ENCODE measurements around the gene NDUFB6. TPM values are rescaled to one million over a fixed set of nuclear protein-coding genes. Genes with fewer than 3 reads are reported as not detected.

NDUFB6 gene
- total RNA-seq, 1 experiment from 2014 or later = 46.9 TPM

GRCh38 chr9:32554591-32554990 is 18.4 kb downstream of the NDUFB6 start:
- Histone ChIP-seq H3K4me3 (no peak overlapping the region), H4K20me1 (ENCODE audit: insufficient read depth) (no peaks in the 10 kb centered on the region; the same call in 1 of the 2 replicates), H3K27me3 (ENCODE audit: insufficient read depth, low read depth) (no peaks in the 10 kb centered on the region), H3K4me2 (no peak overlapping the region), H3K36me3 (ENCODE audit: low read depth) (no peaks in the 10 kb centered on the region), H3K4me1 (replicated peaks; ENCODE audit: insufficient read depth) (peaks cover 10% of the 10 kb centered on the region), H3K27ac (no peak overlapping the region), H3K79me2 (ENCODE audit: low read depth) (peaks cover 23% of the 10 kb centered on the region), H3K9me3 (ENCODE audit: insufficient read depth, low read depth) (no peaks in the 10 kb centered on the region), H3K9me2 (ENCODE audit: insufficient read depth) (no peaks in the 10 kb centered on the region), H2AFZ (no peak overlapping the region), H3F3A (ENCODE audit: insufficient read depth, low read depth) (no peaks in the 10 kb centered on the region)
- intact Hi-C loops (cut with micrococcal nuclease; ENCODE audit: unreplicated experiment) = no loop called here
- no TSS peak for BruUV-seq (replicated peaks)
- ChIA-PET CTCF (interaction anchor here (1.1 kb wide), 1 partner anchor 18 kb away, joined by 3 read pairs; no protein-coding TSS in a partner anchor), POLR2A (ENCODE audit: unreplicated experiment) (no interaction called here)
- no peak for DNase-seq
- TF ChIP-seq, protein P1, sequence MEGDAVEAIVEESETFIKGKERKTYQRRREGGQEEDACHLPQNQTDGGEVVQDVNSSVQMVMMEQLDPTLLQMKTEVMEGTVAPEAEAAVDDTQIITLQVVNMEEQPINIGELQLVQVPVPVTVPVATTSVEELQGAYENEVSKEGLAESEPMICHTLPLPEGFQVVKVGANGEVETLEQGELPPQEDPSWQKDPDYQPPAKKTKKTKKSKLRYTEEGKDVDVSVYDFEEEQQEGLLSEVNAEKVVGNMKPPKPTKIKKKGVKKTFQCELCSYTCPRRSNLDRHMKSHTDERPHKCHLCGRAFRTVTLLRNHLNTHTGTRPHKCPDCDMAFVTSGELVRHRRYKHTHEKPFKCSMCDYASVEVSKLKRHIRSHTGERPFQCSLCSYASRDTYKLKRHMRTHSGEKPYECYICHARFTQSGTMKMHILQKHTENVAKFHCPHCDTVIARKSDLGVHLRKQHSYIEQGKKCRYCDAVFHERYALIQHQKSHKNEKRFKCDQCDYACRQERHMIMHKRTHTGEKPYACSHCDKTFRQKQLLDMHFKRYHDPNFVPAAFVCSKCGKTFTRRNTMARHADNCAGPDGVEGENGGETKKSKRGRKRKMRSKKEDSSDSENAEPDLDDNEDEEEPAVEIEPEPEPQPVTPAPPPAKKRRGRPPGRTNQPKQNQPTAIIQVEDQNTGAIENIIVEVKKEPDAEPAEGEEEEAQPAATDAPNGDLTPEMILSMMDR (conservative IDR thresholded peaks at IDR 0.05) = no peak
- no peak for TF ChIP-seq EZH2 (IDR thresholded peaks at IDR 0.05; ENCODE audit: low read depth)

DNA sequence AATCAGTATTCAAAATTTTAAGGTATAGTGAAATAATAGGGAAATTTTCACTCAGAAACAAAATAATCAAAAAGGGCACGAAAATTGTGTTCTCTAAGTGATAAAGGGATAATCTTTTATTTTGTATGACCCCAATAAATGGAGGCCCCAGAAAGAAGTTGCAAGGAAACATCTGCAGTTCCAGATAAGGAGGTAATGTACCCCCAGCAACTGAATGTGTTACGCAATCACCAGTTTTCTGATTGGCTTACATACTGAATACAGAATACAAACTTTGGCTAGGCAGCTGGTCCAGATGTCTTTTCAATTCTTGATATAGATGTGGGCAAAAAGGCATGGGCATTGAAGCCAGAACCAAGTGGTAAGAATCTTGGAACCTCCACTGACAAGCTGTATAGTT is 18.9 kb downstream of the NDUFB6 start:
- Histone ChIP-seq H2AFZ (no peak overlapping the region), H4K20me1 (ENCODE audit: insufficient read depth) (peaks cover 3% of the 10 kb centered on the region; the same call in 1 of the 2 replicates), H3F3A (ENCODE audit: insufficient read depth, low read depth) (no peaks in the 10 kb centered on the region), H3K9me3 (ENCODE audit: insufficient read depth, low read depth) (no peaks in the 10 kb centered on the region), H3K4me2 (no peak overlapping the region), H3K9me2 (ENCODE audit: insufficient read depth) (no peaks in the 10 kb centered on the region), H3K36me3 (ENCODE audit: low read depth) (no peaks in the 10 kb centered on the region), H3K4me3 (no peak overlapping the region), H3K27me3 (ENCODE audit: insufficient read depth, low read depth) (no peaks in the 10 kb centered on the region), H3K4me1 (replicated peaks; ENCODE audit: insufficient read depth) (peaks cover 15% of the 10 kb centered on the region), H3K27ac (no peak overlapping the region), H3K79me2 (ENCODE audit: low read depth) (peaks cover 28% of the 10 kb centered on the region)
- no peak for DNase-seq
- intact Hi-C loops (cut with micrococcal nuclease; ENCODE audit: unreplicated experiment) = no loop called here
- TF ChIP-seq EZH2 (IDR thresholded peaks at IDR 0.05; ENCODE audit: low read depth) = no peak
- TF ChIP-seq, protein P1 (conservative IDR thresholded peaks at IDR 0.05) = no peak
- ChIA-PET POLR2A (ENCODE audit: unreplicated experiment) (interaction anchor here (0.6 kb wide), 1 partner anchor 10 kb away, joined by 8 read pairs; no protein-coding TSS in a partner anchor), CTCF (interaction anchor here (1.1 kb wide), 1 partner anchor 18 kb away, joined by 3 read pairs; no protein-coding TSS in a partner anchor)
- BruUV-seq (replicated peaks) = no TSS peak

DNA sequence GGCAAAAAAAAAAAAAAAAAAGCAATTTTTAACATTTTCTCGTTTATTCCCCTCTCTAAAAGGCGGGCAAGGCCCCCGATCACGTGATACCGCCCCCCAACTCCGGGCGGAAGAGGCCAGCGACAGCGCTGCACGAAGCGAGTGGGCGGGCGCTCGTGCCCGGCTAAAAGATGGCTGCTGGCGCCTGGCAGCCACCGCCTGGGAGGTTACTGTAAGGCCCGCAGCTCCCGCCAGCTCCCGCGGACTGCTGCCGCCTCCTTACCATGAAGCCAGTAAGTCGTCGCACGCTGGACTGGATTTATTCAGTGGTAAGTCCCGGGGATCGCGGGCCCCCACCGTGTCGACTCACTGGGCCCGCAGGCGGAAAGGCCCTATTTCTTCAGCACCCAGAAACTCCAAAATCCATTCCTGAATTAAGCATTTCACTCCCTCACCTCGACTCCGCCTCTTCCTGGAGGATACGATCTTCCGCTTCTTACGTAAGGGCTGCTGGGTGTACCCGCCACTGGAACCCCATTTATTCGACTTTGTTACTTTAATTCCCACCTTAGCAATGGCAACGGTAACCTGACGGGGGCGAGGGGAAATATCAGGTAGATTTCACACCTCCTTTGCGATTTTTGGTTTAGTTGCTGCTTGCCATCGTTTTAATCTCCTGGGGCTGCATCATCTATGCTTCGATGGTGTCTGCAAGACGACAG is 20.6 kb downstream of the NDUFB6 start, which contains the start of the genes SMIM27 and TOPORS:
TSS of gene SMIM27 (plus strand) at position 156 of the 701 bp plus-strand sequence. CDS start at position 264, 108 bp downstream.
TSS of gene TOPORS (minus strand) at position 415 of the 701 bp plus-strand sequence. CDS start at position 265, 150 bp downstream.
- intact Hi-C loops (cut with micrococcal nuclease; ENCODE audit: unreplicated experiment) = loop anchor here (2.0 kb wide), 1 partner anchor 20 kb away; the partner anchor contains the start of gene NDUFB6
- Histone ChIP-seq H3K4me2 (peak within 1 kb of the TSS; percentile 88), H3K4me3 (peak within 1 kb of the TSS; percentile 95), H3K27me3 (ENCODE audit: insufficient read depth, low read depth) (no peaks in the 10 kb centered on the region), H3K27ac (peak within 1 kb of the TSS; percentile 77), H3K4me1 (replicated peaks; ENCODE audit: insufficient read depth) (peaks cover 15% of the 10 kb centered on the region), H3K9me2 (ENCODE audit: insufficient read depth) (no peaks in the 10 kb centered on the region), H3K79me2 (ENCODE audit: low read depth) (peaks cover 46% of the 10 kb centered on the region), H3F3A (ENCODE audit: insufficient read depth, low read depth) (no peaks in the 10 kb centered on the region), H3K36me3 (ENCODE audit: low read depth) (no peaks in the 10 kb centered on the region), H3K9me3 (ENCODE audit: insufficient read depth, low read depth) (no peaks in the 10 kb centered on the region), H4K20me1 (ENCODE audit: insufficient read depth) (peaks cover 14% of the 10 kb centered on the region), H2AFZ (peak within 1 kb of the TSS; percentile 86)
- BruUV-seq (replicated peaks) = TSS peak; percentile 68
- POLR2A ChIA-PET (ENCODE audit: unreplicated experiment) = interaction anchor here (0.5 to 0.7 kb wide), 3 partner anchors 25 to 168 kb away, joined by 3 to 9 read pairs (median 5); partner anchors contain the start of gene RIGI
- CTCF ChIA-PET = interaction anchor here (0.9 kb wide), 1 partner anchor 173 kb away, joined by 7 read pairs; no protein-coding TSS in a partner anchor
- no peak for TF ChIP-seq EZH2 (IDR thresholded peaks at IDR 0.05; ENCODE audit: low read depth)
- TF ChIP-seq, protein P1 (conservative IDR thresholded peaks at IDR 0.05) = no peak
- DNase-seq = peak; percentile 74 to 76

Measured in PC-9 (cell line).